Measurements from ENCODE around the gene VAC14. TPM values are rescaled to one million over a fixed set of nuclear protein-coding genes. Genes with fewer than 3 reads are reported as not detected.
"Not testable (repeated sequence)": the region's sequence is repeated elsewhere in the genome, so short reads cannot be mapped to it uniquely, and the experiment has no call there.

The VAC14 gene
- 10 to 100 TPM; 34.9 to 37.0 TPM for total RNA-seq

DNA sequence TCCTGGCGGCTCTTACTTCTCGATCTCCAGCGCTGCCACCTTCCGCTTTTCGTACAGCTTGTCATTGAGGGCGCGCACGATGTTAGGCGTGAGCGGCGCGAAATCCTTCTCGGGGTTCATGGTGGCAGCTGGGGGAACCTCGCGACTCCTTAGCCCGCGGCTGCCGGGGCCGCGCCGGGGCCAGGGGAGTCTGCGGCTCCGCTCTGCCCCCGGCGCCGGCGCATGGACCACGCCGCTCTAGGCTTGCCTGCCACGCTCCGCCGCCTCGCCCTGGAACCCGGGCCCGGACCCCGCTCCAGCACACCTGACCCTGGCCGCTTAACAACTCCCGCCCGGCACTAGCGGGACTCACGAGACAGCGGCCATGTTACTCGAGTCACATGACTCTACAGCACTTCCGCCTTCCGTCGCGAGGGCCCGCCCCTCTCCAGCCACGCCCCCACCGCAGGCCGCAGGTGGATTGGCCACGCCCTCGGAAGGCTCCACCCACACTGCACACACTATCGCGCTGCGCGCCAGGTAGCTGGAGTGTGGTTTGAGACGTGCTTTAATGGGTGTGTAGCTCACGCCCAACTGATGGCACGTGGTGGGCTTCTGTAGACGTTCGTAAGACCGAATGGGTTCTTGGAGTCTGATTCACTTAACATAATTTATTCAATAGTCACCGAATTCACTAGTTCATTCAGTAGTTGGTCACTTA, at the start of gene VAC14:
VAC14 (minus strand) TSS at position 378 of the 700 bp plus-strand sequence; CDS start at position 120, 258 bp downstream.
- Histone ChIP-seq H3K9me3 (no peaks in the 10 kb centered on the region), H3K27ac (peak within 1 kb of the TSS in 1 of 2 donors; percentile 29), H3K36me3 (no peaks in the 10 kb centered on the region), H3K27me3 (replicated peaks; ENCODE audit: insufficient read depth) (no peaks in the 10 kb centered on the region), H3K4me1 (ENCODE audit: control insufficient read depth in 1 of 2, low read depth in 2 of 2) (peaks cover 3 to 16% of the 10 kb centered on the region in 2 donors), H3K4me3 (peak within 1 kb of the TSS; percentile 87)
- peak; percentile 60 for DNase-seq (ENCODE audit: low spot score)
- TF ChIP-seq, protein P1, sequence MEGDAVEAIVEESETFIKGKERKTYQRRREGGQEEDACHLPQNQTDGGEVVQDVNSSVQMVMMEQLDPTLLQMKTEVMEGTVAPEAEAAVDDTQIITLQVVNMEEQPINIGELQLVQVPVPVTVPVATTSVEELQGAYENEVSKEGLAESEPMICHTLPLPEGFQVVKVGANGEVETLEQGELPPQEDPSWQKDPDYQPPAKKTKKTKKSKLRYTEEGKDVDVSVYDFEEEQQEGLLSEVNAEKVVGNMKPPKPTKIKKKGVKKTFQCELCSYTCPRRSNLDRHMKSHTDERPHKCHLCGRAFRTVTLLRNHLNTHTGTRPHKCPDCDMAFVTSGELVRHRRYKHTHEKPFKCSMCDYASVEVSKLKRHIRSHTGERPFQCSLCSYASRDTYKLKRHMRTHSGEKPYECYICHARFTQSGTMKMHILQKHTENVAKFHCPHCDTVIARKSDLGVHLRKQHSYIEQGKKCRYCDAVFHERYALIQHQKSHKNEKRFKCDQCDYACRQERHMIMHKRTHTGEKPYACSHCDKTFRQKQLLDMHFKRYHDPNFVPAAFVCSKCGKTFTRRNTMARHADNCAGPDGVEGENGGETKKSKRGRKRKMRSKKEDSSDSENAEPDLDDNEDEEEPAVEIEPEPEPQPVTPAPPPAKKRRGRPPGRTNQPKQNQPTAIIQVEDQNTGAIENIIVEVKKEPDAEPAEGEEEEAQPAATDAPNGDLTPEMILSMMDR (IDR thresholded peaks at IDR 0.05) = no peak
- peak; percentile 75 for ATAC-seq (ENCODE audit: insufficient number of reproducible peaks, low FRiP score, low read depth)

DNA sequence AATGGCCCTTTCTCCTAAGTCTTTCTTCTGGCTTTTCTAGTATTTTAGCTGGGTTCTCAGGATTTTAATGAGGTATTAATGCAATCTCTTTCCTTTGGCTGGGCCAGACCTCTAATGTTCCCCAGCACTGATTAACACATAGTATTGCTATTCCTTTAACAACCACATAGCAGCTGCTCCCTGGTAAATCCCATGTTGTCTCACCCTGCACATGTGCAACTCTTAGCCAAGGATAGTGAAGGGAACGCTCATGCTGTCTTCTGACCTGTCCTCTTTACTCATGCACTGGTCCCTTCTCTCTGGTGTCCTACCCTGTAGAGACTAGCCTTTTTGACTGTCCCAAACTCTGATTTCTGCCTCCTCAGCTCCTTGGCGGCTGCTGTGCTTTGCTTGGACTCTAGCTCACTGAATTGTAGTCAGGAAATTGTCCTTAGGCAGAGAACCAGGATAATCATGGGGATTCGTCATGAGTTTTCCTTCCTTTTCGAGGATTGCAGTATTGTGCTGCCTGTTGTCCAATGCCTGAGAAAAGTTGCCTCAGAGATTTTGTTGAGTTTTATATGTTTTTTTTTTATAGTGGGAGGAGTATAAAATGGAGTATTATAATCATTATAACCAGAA, 22.6 kb upstream of the VAC14 start:
- DNase-seq (ENCODE audit: low spot score); H3K9me3 ChIP-seq; H3K4me3 ChIP-seq; H3K27me3 ChIP-seq (replicated peaks; ENCODE audit: insufficient read depth); H3K27ac ChIP-seq; H3K36me3 ChIP-seq; H3K4me1 ChIP-seq (ENCODE audit: control insufficient read depth in 1 of 2, low read depth in 2 of 2); ATAC-seq (ENCODE audit: insufficient number of reproducible peaks, low FRiP score, low read depth): not testable (repeated sequence)

DNA sequence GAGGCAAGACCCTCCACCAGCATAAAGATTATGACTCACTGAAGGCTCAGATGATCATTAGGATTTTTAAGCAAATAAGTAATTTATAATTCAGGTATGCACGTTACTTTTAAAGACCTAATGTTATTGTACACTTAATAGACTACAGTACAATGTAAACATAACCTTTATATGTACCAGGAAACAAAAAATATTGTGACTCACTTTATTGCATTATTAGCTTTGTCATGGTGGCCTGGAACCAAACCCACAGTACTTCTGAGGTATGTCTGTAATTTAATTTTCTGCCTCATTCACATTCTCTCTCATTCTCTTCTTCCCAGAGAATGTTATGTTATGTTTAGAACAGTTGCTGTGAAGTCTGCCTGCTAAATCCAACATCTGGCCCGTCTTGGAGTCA, 21.8 kb upstream of the VAC14 start:
- not testable (repeated sequence) for H3K27ac ChIP-seq; H3K4me1 ChIP-seq (ENCODE audit: control insufficient read depth in 1 of 2, low read depth in 2 of 2); ATAC-seq (ENCODE audit: insufficient number of reproducible peaks, low FRiP score, low read depth); H3K27me3 ChIP-seq (replicated peaks; ENCODE audit: insufficient read depth); H3K9me3 ChIP-seq; DNase-seq (ENCODE audit: low spot score); H3K36me3 ChIP-seq; H3K4me3 ChIP-seq

DNA sequence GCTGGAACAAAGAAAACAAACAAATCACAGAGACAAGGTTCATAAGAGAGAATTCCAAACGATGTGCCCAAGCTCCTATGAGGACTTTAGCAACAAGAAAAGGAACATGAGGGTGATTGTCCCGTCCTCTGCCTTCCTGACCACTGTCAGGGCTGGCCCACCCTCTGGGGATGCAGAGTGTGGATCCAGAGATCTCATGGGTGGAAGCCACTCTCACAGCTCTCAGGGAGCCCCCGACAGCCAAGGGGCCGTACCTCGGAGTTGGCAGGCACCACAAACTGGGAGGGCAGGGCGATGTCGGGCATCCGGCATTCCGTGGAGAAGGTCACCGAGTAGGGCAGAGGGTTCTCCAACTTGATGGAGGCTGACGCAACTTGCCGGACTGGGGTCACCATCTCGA, 17.1 kb upstream of the VAC14 start:
- not testable (repeated sequence) for DNase-seq (ENCODE audit: low spot score); H3K4me1 ChIP-seq (ENCODE audit: control insufficient read depth in 1 of 2, low read depth in 2 of 2); H3K4me3 ChIP-seq; ATAC-seq (ENCODE audit: insufficient number of reproducible peaks, low FRiP score, low read depth); H3K9me3 ChIP-seq; H3K27me3 ChIP-seq (replicated peaks; ENCODE audit: insufficient read depth); H3K36me3 ChIP-seq; H3K27ac ChIP-seq

DNA sequence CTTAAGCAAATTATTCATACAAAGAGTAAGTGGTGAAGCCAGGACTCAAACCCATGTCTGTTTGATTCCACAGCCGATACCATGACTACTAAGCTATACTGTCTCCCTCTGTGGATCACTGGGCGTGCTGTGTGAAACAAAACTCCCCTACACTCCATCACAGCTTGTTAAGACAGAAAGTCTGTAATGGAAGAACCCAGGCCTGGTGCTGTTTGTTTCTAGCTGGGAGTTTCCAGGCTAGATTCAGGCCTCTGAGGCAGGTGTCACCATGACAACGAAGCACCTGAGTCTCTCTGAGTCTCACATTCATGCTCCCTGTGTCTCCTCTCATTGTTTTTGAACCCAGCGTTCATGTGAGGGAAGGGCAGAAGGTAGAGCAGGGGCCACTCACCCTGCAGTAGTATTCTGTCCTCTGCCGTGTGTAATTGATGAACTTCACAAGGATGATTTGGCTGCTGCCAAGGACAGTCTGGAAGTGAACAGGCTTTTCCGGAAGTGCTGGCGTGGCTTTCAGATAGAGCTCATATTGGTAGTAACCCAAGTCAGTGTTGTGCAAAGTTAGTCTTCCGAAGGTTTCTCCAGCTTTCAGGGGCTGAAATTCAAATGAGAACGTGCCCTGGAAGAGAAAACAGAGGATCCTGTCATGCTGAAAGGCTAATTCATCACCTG, 8.6 kb upstream of the VAC14 start:
- DNase-seq (ENCODE audit: low spot score) = no peak
- TF ChIP-seq, protein P1 (IDR thresholded peaks at IDR 0.05) = no peak

DNA sequence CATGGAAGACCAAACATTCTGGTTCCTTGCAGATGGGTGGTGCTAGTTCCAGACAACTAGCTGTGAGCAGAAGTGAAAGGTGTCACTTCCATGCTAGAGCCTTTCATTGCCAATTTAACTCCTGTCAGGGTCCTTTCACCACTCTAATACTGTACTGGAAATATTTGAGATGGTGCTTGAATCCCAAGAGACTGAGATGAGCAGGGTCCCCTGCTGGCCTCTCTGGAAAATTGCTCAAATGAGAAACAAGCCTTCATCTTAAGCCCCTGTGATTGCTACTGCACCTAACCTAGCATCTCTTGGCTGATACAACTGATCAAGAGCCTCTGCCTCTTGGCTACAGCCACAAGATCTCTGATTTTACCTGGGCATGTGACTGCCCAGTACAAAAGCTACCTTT, 7.4 kb upstream of the VAC14 start:
- Histone ChIP-seq H3K27ac (no peak overlapping the region), H3K9me3 (no peaks in the 10 kb centered on the region), H3K36me3 (no peaks in the 10 kb centered on the region), H3K4me3 (no peak overlapping the region), H3K27me3 (replicated peaks; ENCODE audit: insufficient read depth) (no peaks in the 10 kb centered on the region), H3K4me1 (ENCODE audit: control insufficient read depth in 1 of 2, low read depth in 2 of 2) (no peaks in the 10 kb centered on the region)
- DNase-seq (ENCODE audit: low spot score) (no peak), ATAC-seq (ENCODE audit: insufficient number of reproducible peaks, low FRiP score, low read depth) (no peak)
- TF ChIP-seq, protein P1 (IDR thresholded peaks at IDR 0.05) = no peak

More for the DNA sequence above, 8.6 kb upstream of the VAC14 start:
- Histone ChIP-seq H3K27me3 (replicated peaks; ENCODE audit: insufficient read depth) (no peaks in the 10 kb centered on the region), H3K4me1 (ENCODE audit: control insufficient read depth in 1 of 2, low read depth in 2 of 2) (no peaks in the 10 kb centered on the region), H3K4me3 (no peak overlapping the region), H3K27ac (no peak overlapping the region), H3K36me3 (no peaks in the 10 kb centered on the region), H3K9me3 (no peaks in the 10 kb centered on the region)
- no peak for ATAC-seq (ENCODE audit: insufficient number of reproducible peaks, low FRiP score, low read depth)
